HG02970 (cell line): ENCODE measurements around the gene SIAH3.
"Not testable (repeated sequence)": the region's sequence is repeated elsewhere in the genome, so short reads cannot be mapped to it uniquely, and the experiment has no call there.

Experiments
- ATAC-seq: cut with Tn5 transposase; IDR thresholded peaks from one replicate; pipeline ENCODE4 v1.9.1; 2021; ENCODE audit warnings: mild to moderate bottlenecking, moderate library complexity, moderate number of reproducible peaks; ENCODE audit not compliant: unreplicated experiment, low FRiP score

The SIAH3 gene, protein sequence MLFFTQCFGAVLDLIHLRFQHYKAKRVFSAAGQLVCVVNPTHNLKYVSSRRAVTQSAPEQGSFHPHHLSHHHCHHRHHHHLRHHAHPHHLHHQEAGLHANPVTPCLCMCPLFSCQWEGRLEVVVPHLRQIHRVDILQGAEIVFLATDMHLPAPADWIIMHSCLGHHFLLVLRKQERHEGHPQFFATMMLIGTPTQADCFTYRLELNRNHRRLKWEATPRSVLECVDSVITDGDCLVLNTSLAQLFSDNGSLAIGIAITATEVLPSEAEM

DNA sequence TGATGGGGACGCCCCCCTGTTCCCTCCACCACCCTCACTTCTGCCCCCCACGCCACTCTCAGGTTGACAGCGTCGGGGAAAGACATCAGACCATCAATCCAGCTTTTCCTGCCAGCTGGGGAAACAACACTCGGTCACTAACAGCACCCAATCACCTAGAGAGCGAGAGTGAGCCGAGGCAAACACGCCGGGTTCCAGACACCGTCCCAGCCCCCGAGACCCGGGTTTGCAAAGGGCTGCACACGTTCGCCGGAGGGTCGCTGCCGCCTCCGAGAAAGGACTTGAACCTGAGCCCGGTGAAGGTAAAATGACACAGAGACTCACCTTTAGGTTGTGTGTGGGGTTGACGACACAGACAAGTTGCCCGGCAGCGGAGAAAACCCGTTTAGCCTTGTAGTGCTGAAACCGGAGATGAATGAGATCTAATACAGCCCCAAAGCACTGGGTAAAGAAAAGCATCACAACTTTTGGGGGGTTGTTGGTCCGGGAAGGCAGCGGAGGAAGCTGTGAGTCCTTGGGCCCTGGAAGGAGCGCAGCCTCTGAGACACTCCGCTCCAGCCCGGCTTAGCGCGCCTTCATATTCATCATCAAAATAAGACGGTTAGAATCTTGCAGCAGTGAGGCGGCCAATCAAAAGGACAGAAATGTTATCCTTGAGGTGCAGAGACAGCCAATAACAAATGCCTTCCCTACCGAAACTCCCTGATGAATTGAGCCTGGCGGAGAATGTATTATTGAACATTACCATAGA, at the start of gene SIAH3:
Gene SIAH3, minus strand, starts transcription at position 583 of the 751 bp plus-strand sequence. Its CDS starts 124 bp downstream, at position 459.
- ATAC-seq, result no peak

DNA sequence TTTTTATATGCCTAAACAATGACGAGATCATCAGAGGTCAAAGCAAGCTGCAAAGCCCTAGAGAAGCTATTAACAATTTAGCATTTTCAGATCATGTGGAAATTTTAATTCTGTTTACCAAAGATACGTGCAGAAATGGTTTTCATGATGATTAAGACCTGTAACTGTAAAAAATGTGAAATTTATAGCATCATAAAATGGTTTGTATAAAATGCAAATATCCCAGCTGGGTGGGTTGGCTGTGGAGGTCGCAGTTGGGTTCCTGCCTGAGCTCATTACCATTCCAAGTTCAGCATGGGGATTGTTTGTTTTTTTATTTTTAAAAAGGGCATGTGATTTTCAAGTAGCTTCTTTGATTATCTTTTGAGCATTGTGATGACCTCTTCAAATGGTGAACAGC, 47.9 kb upstream of the SIAH3 start:
- ATAC-seq, result no peak

DNA sequence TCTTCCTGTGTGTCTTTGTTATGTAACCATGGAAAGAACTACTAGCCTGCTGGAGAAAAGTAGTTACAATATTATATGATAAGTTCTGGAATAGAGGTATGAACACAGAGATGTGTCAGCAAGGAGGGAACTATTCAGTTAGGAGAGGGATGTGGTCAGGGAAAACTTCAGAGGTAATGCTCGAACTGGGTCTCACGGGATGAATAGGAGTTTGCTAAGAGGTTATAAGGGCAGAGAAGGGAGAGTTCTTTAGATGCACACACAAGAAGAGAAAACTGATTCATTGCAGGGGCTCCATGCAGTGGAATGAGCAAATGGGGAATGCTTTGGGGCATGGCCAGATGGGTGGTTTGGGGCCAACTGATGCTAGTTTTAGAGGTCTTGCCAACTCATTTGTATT, 46.0 kb upstream of the SIAH3 start:
- no peak for ATAC-seq

DNA sequence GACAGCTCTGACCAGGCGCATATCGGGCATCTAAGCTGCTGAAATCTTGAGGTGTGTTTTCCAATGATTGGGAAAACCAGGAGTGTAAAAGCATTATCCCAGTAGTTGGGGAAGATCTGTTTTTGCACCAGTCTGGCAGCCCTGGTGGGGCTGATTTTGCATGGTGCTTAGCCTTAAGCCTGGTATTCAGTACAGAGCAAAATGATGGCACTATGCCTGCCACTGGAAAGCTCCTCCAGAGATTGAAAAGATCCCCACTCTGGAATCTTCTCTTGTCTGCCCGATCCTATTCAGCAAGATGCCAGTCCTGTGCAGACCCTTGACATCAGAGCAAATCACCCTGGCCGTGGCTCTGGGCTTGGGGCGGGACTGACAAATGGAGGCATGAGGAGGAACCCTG, 44.7 kb upstream of the SIAH3 start:
- no peak for ATAC-seq

DNA sequence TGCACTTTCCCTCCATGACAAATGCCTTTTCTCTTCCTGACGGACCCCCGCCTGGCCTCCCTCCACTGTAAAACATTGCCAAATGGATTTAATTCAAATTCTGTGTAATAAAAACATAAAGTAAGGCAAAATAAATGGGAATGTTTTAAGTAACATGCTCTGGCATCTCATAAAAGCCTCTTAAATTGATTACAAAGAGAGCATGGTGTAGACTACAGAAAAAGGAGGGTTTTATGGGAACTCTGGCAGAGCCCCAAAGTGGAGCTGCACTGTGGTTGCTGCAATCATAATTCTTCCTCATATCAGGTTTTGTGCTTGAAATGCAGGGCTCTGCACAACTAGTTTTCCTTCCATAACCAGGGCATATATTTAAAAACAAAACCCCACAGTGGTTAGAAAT, 44.3 kb upstream of the SIAH3 start:
- no peak for ATAC-seq

DNA sequence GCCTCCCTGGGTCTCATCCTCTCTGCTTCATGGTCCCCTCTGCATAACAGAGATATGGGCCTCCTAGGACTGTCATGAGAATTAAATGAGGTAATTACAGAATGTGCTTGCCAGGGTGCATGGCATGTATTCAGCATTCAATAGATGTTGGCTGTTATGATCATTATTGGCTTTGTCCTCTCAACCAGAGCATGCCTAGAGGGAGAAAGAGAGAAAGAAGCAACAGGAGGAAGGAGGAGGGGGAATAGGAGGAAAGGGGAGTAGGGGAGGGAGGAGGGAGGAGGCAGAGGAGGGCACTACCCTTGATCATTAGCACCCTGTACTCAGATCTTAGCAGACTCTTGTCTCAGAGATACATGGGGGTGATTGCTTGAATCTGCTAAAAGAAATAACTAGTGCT, 41.0 kb upstream of the SIAH3 start:
- ATAC-seq, result no peak

DNA sequence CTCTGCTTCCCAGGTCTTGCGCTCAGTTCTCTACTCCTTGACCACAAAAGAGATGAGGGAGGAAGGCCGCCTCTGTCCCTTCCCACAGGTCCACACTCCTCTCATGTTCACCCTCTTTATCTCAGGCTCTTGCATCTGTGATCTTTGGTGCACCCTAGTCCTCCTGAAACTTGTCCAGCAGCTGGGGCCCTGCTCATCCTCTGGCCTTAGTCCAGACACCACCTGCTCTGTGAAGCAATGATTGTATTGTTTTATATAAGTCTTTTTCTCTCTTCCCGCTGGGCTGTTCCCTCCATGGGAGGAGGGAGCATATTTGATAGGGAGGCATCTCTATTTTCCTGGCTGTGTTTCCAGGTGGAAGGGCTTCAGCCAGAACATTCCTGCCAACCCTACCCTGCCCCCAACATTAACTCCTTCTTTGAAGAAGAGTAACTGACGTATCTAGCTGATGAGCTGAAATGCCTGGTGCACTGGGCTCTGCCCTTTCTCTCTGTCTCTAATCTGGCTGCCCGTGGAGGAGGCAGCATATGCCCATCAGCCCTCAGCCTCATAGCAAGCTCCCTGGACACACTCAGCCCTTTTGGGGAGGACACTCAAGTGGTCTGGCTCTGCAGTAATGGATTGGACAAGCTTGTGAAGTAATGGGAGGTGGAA, 38.2 kb upstream of the SIAH3 start:
- no peak for ATAC-seq

DNA sequence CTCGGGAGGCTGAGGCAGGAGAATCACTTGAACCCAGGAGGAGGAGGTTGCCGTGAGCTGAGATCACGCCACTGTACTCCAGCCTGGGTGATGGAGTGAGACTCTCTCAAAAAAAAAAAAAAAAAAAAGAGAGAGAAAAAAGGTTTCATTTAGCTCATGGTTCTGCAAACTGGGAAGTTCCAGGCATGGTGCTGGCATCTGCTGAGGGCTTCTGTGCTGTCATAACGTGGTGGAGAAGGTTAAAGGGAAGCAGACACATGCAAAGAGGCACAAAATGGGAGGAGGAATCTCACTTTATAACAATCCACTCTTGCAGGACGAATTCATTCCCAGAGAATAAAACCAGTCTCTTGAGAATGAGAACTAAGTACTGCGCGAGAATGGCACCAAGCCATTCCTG, 34.9 kb upstream of the SIAH3 start:
- ATAC-seq, result no peak

DNA sequence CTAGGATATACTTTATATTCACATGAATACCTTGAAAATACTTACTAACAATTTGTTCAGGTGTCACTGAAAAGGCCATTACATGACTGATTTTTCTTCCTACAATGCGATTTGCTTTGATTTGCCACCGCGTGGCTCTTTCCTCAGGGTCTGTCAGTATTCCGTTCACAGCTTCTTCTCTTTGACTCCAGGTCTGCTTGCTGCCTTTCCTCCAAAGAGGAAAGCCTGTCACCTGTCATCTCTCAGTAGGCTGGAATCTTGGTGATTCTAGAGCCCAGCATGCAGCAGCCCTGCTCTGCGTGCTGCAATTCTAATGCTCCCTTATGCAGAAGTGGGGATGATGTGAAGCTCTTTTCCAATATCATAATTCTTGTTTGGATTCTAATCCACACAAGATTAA, 33.6 kb upstream of the SIAH3 start:
- no peak for ATAC-seq

DNA sequence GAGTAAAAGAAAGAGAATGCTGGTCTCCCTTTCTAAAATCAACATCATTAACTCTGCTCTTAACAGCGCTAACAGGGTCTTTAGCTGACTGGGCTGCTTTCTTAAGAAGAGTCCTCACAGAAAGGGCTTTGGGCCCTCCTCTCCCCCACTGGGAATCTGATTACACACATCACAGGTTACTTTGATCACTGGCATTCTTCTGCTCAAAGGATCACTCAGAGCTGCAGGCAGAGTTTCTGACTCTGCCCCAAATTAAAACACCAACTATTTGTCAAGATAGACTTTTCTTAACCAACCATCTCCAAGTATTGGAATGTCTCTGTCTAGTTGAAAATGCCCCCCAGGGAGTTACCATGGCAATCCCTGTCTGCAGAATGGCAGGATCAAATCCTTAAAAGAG, 31.1 kb upstream of the SIAH3 start:
- ATAC-seq, result no peak

DNA sequence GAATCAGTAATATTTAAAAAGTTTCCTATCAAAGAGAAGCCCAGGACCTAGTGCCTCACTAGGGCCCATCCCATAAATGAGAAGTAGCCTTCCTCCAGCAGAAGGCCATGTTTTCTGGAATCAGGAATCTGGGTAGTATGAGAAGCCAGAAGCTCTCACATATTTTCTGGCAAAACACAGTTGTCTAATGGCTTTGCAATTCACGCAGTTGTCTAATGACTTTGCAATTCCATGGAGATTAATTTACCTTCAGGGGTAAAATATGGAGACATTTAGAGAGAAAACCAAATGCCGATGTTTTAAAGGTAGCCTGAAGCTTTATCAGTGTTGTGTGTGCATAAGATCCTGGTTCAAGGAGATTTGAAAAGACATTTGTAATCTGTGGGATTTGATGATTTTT, 29.8 kb upstream of the SIAH3 start:
- no peak for ATAC-seq

DNA sequence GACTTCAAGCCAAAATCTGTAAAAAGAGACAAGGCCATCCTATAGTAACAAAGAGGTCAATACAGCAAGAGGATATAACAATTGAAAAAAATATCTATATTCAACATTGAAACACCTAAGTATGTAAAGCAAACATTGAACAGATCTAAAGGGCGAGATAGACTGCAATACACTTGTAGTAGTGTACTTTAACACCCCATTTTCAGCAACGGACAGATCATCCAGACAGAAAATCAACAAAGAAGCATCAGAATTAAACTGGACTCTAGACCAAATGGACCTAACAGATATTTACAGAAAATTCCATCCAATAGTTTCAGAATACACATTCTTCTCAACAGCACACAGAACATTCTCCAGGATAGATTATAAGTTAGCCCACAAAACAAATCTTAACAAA, 28.7 kb upstream of the SIAH3 start:
- no peak for ATAC-seq

DNA sequence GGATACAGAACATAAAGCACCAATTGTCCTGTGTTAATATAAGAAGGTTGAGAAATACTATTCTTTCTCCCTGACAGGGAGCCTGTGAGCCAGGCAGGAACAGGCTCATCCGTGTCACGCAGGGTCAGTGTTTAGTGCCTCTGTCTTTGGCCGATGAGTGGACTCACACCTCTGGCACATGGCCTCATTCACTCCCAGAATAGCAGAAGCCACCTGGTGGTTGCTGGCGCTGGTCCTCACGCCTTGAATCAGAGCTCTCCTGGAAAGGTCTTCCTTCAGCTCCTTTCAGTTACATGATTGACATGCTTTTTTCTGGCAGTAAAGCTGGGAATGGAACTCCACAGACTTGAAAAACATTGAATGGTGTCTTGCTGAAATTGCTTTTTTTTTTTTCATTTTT, 28.1 kb upstream of the SIAH3 start:
- no peak for ATAC-seq

DNA sequence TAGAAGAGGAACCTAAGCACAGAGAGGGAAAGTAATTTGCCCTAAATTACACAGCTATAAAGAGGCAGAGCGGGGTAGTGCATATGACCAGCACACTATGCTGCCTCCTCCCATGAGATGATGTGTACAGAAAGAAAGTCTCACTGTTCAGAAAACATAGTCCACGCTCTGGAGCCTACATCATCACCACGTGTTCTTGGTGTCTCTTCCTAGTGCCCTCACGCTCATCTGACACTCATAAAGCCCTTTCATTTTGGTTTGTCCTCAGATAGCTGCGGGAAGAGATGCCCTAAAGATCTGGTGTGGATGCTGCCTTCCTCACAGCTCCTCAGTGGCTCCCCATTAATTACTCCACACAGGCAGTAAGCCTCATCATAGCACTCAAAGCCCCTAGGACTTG, 27.4 kb upstream of the SIAH3 start:
- no peak for ATAC-seq

DNA sequence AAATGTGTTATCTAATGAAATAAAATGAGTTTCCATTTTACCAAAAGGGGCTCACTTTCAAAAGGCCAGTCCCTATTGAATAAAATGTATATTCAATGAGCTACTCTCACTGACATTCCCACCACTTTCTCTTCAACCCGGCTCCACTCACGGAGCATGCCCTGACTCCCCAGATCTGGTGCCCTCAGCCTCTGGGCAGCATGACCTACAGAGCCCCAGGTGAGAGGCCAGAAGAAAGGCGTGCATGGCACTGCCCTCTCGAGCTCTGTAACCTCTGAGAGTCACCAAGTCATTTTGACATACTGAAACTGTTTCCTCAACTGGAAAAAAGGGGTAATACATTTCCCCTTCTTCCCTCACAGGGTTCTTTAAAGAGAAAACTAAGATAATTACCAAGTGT, 25.2 kb upstream of the SIAH3 start:
- ATAC-seq, result no peak

DNA sequence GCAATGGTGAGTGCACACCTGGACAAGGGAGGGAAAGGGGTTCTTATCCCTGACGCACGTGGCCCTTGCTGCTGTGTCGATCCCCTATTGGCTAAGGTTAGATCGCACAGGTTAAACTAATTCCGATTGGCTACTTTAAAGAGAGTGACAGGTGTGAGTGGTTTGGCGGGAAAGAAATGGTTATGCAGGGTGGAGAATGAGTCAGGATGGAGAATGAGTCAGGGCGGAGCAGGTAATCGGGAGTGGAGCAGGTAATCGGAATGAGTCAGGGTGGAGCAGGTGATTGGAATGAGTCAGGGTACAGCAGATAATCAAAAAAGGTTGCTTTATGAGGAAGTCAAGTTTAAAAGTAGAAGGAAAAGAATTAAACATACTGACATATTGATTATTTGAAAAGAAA, 24.4 kb upstream of the SIAH3 start:
- ATAC-seq, result no peak

DNA sequence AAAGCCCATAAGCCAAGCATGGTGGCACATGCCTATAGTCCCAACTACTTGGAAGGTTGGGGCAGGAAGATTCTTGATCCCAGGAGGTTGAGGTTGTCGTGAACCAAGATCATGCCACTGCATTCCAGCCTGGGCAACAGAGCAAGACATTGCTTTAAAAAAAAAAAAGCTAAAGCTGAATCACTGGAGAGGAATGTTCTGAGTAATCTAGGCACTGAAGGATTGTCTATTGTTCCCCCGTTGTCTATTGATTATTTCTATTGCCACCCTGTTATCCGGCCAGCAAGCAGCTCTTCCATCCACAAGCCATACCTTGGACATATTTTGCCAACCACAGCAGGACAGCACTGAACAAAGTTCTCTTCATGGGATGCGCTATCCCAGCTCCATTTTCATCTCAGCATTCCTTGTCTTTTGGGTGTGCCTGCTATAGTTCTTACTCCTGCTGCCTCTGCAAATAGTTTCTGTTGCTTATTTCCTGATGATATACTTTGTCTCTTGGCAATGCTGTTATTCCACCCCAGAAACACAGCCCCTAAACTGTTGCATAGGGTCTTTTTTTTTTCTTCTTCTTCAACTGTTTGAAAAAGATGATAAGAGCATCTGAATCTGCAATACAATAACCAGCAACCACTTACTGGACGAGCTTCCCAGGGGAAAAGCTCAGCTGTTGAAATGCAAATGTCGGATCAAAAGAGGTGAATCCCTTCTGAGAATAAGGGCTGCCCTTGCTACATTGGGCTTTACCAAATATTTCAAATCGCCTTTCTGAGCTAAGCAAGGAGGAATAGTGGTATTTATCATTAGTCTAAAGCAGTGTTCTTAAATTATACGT, 22.2 kb upstream of the SIAH3 start:
- no peak for ATAC-seq

DNA sequence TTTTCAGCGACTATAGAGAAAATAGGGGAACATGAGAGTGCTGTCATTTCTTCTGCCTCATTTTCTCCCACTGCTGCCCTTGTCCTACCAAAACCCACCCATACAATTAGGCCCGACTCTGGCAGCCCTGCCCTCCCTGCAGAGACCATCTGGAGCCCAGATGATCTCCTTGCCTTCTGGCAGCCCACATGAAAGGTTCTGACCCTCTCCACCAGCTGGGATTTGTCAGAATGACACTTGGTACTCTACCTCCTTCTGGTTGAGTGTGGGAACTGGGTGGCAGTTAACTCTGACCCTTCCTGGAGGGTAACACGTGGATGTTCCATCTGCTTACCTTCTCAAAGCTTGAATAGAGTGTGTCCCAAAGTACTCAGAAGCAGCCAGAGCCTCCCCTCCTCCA, 21.0 kb upstream of the SIAH3 start:
- ATAC-seq, result no peak

DNA sequence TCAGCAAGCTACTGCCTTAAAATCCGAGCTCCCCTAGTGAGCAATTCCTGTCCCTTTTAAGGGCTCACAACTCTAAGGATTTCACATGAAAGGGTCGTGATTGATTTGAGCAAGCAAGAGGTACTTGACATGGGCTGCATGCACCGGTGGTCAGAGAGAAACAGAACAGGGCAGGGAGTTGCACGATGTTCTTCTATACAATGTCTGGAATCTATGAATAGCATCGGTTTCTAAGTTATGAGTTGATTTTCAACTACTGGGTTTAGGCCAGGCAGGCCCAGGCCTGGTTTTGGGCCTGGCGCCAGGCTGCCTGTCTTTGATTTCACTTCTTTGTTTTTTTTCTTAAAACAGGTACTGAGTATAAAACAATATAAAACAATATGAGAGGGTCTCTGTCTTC, 19.6 kb upstream of the SIAH3 start:
- ATAC-seq, result not testable (repeated sequence)

DNA sequence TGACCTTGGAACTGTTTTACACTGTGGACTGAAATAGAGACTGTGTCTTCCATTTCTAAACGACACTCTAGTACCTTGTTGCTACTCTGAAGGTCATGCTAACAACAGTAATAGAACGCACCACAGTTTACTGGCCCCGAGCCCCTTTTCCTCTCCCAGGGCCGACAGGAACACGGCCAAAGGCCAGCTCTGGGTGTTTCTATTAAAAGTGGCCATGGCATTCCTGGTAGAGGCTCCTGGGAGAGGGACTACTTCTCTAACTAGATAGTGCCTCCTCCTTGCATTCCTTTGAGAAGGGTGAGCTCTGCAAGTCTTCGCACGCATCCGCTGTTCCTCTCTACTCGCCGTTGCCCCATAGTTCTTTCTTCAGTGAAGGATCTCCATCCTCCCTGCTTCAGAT, 18.7 kb upstream of the SIAH3 start:
- ATAC-seq, result no peak

DNA sequence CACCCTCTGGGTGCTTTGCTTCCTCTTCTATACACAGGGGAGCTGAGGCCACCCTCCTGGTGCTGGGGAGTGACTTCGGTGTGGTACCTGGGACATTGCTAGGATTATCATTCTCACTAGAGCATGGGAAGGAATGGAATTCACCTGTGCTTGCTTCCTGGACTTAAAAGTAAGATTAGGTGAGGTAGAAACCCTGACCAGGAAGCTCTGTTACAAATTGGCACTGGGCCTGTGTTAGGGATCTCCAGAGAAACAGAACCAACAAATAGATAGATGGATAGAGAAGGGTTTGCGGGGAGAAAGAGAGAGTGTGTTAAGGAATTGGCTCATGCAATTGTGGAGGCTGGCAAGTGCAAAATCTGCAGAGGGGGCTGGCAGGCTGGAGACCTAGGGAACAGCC, 13.9 kb upstream of the SIAH3 start:
- ATAC-seq, result no peak
